ENCODE data around the gene TARM1.
A peak's percentile ranks its signal among the peaks of the same experiment; 100 is the strongest.

TARM1 gene

GRCh38 chr19:54081032-54081431 is at the start of gene TARM1:
TSS of gene TARM1 (minus strand) at chr19:54081365. CDS start at chr19:54081340, 25 bp downstream.
- DNase-seq (ENCODE audit: low spot score), result no peak

- DNase-seq (ENCODE audit: low spot score), result no peak
These were observed 48.4 kb upstream of the TARM1 start for GRCh38 chr19:54129617-54129996.

GRCh38 chr19:54128796-54129616 is 47.8 kb upstream of the TARM1 start:
- DNase-seq (ENCODE audit: low spot score), result no peak

GRCh38 chr19:54128441-54128725 is 47.2 kb upstream of the TARM1 start:
- no peak for DNase-seq (ENCODE audit: low spot score)

- no peak for DNase-seq (ENCODE audit: low spot score)
These were observed 46.7 kb upstream of the TARM1 start for GRCh38 chr19:54127688-54128440.

- DNase-seq (ENCODE audit: low spot score), result no peak
These were observed 44.5 kb upstream of the TARM1 start for GRCh38 chr19:54125713-54126112.

GRCh38 chr19:54124393-54124792 is 43.2 kb upstream of the TARM1 start:
- DNase-seq (ENCODE audit: low spot score), result no peak

- no peak for DNase-seq (ENCODE audit: low spot score)
These were observed 42.5 kb upstream of the TARM1 start for GRCh38 chr19:54123682-54124081.

GRCh38 chr19:54121259-54121658 is 40.1 kb upstream of the TARM1 start:
- no peak for DNase-seq (ENCODE audit: low spot score)

GRCh38 chr19:54115109-54116063 is 34.2 kb upstream of the TARM1 start, which contains the start of the genes PRPF31 and TFPT:
TSS of gene PRPF31 (plus strand) at chr19:54115754. CDS start at chr19:54118279, 2,525 bp downstream.
TSS of gene TFPT (minus strand) at chr19:54115657. CDS start at chr19:54115269, 388 bp downstream.
- DNase-seq (ENCODE audit: low spot score), result peak; percentile 99

- DNase-seq (ENCODE audit: low spot score), result no peak
These were observed 33.4 kb upstream of the TARM1 start for GRCh38 chr19:54114340-54115108.

GRCh38 chr19:54109651-54110050 is 28.5 kb upstream of the TARM1 start:
- DNase-seq (ENCODE audit: low spot score), result no peak

GRCh38 chr19:54108496-54108895 is 27.3 kb upstream of the TARM1 start:
- DNase-seq (ENCODE audit: low spot score), result no peak

GRCh38 chr19:54107876-54108490 is 26.8 kb upstream of the TARM1 start:
- DNase-seq (ENCODE audit: low spot score), result no peak

- no peak for DNase-seq (ENCODE audit: low spot score)
These were observed 25.6 kb upstream of the TARM1 start for GRCh38 chr19:54106716-54107115.

- DNase-seq (ENCODE audit: low spot score), result no peak
These were observed 24.6 kb upstream of the TARM1 start for GRCh38 chr19:54105796-54106195.

- no peak for DNase-seq (ENCODE audit: low spot score)
These were observed 24.0 kb upstream of the TARM1 start for GRCh38 chr19:54104998-54105715.

GRCh38 chr19:54102421-54103169 is 21.4 kb upstream of the TARM1 start, which contains the start of gene NDUFA3:
TSS of gene NDUFA3 (plus strand) at chr19:54102855. CDS start at chr19:54102879, 24 bp downstream.
- DNase-seq (ENCODE audit: low spot score), result peak; percentile 97

- no peak for DNase-seq (ENCODE audit: low spot score)
These were observed 19.4 kb upstream of the TARM1 start, which contains the start of gene OSCAR for GRCh38 chr19:54100561-54100960. TSS of gene OSCAR (minus strand) at chr19:54100803. CDS start at chr19:54100792, 11 bp downstream.

All from left forelimb (tissue), 1 donor.